SU-DHL-6 (cell line): ENCODE measurements around the gene ASGR1.

Experiments used
- CTCF ChIP-seq: fragments of 200-600 bp; sonication (generic); IDR thresholded peaks from one replicate; pipeline ENCODE4 v1.5.1; 2017; ENCODE audit warnings: antibody characterized with exemption, mild to moderate bottlenecking, low read length, moderate library complexity; ENCODE audit not compliant: insufficient read depth, poor library complexity, severe bottlenecking
- EZH2phosphoT487 ChIP-seq: fragments of 200-600 bp; sonication (generic), shearing (Covaris generic); conservative IDR thresholded peaks from 2 replicates; pipeline ENCODE4 v1.6.1; 2018; ENCODE audit warnings: mild to moderate bottlenecking, antibody characterized with exemption, low read length, moderate library complexity, mixed read lengths

- no peak for TF ChIP-seq CTCF
- TF ChIP-seq EZH2phosphoT487: no peak
These were observed 51.0 kb downstream of the ASGR1 start for GRCh38 chr17:7128160-7128559.
